NCI-H1694 treated with DMSO at 0.1 percent for 48 hours (cell line): ENCODE measurements around the gene DLG2.

ENCODE experiments used
- DNase-seq: peaks from one replicate; lab custom pipeline; 2025; lab: John Stamatoyannopoulos, UW

The DLG2 gene

DNA sequence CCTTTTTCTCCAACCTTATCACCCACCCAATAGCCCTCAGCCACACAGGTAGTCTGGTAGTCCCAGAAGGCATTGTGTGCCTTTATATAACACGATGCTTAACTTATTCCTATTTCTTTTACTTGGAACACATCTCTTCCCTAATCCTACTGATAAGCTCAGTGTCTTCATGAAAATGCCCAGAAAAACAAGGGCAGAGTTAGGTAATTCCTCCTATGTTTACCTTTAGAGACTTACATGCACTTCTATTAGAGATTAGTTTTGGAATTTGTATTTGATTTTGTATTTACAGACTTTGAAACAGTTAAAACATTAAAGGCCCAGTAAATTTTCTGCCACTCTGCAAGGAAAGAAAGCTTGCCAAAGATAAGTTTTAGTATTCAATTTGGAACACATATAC, 1703.2 kb downstream of the DLG2 start:
- DNase-seq, result no peak

DNA sequence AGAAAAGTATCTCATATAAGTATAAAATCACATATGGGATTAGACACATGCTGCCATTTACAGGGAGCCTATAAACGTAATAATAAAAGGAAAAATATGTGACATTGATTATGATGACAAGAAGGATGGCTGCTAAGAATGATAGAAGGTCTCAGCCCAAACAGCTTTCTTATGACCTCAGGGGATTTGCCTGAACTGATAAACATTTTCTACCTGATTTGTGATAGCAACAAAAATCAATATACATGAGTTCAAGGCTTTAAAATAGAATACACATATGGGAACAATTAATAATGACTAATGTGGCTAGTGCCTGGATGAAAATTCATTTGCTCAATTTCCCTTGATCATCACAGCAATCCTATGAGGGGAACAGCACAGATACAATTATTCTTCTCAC, 1704.2 kb downstream of the DLG2 start:
- DNase-seq, result no peak

DNA sequence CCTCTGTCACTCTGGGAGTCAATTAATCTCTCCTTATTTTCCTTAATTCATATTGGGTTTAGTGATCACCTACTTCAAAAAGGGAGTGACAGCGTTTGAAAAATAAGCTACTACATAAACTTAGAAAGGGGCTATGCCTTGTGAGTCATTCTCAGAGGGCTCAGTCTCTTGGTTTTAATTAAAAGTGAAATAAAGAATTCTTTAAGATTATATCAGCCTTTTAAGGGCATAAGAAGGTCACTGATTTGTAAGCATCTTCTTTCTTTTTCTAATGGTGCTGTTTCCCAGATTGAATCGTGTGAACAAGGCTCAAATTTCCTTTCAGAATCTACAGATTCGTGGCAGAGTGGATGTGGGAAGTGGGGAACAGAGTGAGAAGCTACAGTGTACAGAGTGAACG, 1704.8 kb downstream of the DLG2 start:
- no peak for DNase-seq

DNA sequence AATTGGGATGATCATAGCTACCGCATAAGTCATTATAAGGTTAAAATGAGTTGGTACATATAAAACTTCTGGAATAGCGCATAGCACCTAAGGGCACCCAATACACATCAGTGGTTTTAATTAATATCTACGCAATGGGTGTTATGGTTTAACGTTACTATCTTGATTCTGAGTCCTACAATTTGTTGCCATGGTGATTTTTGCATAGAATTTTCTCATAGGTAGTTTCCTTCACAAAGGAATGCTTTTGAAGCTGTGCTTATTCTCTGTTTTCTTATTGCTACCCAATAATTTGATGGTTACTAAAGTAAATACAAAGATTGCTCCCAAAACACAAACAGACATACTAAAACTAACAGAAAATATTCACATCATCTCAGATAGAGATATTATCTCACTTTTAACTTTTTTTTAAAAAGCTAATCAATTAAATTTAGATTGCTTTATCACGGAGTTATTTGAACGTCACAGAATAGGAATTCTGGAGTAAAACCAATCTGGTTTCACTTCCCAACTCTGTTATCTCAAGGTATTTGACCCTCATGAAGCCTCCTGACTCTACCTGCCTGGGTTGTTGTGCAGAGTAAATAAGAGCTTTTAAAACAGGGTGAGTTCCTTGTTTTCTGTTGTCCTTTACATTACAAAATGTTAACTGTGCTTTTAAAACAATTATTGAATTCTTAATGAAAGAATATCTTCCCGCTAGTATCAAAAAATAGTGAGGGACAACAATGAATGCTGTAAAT, 1705.5 kb downstream of the DLG2 start:
- no peak for DNase-seq

DNA sequence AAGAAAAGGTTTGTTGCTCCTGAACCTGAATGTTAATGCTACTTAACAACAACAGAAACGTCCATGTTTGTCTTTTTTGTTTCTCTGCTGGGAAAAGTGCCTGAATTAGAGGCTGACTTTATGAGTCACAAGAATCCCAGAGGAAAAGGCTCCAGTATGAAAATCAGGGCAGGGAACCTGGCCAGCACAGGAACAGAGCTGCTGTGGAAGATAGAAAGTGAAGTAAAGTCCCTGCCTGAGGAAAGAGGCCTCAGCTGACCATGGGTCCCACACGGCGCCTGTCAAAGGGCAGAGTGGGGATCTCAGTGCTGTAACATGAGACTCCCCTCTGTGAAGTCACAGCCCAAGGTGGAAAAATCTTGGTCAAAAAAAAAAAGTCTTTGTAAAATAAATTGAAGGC, 1708.7 kb downstream of the DLG2 start:
- DNase-seq, result no peak

DNA sequence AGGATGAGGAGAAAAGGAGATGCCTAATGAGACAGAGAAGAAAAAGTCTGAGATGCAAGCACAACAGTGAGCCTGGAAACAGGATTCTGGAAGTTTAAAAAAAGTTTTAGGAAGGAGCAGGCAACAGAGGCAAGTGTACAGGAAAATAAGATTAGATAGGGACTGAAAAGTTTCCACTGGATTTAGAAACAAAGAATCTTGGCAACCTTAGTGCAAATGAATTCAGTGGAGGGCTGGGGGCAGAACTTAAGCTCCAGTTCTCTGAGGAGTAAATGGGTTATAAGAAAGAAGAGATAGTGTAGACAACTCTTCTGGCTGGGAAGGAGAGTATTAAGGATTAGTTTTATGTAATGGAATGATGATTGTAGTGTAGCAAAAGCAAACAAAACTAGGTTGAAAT, 1712.1 kb downstream of the DLG2 start:
- DNase-seq, result no peak

DNA sequence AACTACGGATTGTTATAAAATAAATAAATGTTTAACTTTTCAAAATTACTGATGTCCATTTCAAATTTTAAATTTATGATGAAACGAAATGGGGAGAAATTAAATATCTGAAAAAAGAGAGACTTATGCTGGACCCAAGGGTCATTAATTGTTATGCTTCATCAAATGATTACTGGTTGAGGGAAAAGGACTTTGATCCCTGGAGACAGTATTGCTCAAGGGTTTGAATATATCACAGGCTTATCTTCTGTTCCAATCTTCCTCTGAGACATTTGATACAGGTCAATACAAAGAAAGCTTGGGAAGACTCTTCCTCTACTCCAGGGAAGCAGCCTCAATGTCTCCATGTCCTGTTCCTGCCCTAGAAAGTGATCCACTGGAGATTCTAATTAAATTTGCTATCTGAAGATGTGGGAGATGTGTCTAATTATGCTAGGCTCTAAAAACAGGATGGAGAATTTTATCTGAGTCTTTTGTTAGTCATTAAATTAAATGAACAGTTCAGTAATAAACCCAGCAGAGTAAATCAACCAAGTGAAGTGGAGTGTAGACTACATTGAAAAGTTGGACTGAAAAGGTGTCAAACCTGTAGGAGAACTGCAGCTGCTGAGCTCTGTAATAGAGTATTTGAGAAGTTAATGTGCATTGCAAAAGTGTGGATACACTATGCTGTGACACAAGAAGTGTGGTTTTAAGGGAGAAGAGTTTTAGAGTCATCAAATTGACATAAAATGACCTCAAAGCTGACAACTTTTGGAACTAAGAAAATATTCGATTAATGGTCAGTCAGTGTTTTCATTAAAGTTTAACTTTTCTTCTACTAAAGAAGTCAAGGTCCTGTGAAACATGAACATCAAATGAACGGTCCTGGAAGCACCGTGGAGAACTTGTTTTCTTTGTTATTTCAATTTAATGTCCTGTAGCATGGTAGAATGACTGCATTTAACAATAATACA, 1717.3 kb downstream of the DLG2 start:
- no peak for DNase-seq

DNA sequence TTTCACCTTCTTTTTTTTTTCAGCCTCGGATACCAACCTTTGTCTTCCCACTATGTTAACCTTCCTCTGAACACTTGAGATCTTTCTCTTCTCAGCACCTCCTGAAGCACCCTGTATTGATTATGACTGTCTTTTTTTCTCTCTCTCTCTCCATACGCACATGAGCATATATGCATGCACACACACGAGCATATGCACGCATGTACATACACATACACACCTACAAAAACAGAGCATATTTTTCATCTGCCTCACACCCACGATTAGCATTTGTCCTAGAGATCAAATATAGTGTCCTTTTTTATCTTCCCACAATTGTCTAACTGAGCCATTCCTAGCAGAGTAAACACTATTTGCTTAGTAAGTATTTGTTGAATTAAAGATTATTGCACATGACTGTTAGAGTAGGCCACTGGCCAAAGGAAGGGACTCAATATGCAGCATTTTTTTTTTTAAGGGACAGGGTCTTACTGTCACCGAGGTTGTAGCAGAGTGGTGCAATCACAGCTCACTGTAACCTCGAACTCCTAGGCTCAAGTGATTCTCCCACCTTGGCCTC, 1718.8 kb downstream of the DLG2 start:
- DNase-seq, result no peak

DNA sequence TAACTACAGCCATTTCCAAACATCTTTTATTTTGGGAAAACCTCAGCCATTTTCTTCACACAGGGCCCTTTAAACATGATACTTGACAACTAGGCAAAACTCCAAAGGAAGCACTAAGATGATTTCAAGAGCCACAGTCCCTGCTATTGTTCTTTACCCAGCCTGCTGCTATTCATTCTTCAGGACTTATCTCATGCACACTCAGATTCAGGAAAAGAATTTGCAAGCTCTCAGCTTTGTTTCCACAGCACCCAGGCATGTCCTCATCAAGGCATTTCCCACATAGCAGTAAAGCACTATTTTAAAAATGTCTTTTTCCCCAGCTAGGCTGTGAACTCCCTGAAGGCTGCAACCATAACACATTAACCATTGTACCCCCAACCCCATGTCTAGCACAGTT, 1731.6 kb downstream of the DLG2 start:
- DNase-seq, result no peak

DNA sequence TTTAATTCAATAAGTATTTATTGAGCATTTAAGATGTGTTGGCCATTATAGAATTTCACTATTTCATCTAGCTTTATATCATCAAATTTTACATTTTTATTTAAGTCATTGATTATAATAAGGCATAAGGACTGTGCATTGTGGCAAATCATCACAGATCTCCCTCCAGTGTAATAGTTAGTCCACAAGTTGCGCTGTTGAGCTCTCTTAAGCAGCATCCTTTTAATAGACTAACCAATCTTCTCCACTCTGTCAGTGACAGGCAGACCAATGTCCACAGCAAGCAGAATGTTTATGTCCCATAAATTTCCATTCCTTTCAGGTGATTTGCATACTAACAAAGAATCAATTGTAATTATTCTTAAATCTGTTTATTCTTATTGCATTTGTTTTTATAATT, 1745.7 kb downstream of the DLG2 start:
- no peak for DNase-seq

DNA sequence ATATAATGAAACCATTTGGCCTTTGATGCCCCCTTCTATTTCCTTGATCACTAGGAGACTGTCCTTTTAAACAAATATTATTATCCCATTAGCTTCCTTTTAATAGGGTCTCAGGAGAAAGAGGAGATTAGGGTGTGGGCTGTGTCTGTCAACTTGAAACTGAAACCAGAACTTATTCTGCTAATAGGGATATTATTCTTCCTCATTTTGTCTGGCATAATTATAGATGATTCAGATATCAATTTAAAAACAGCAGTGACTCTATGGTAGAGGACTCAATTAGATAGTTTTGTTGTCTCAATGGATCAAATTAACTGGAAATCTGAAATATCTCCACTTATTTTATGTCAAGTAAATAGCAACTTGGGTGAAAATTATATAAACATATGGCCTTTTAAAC, 1756.1 kb downstream of the DLG2 start:
- DNase-seq, result no peak

DNA sequence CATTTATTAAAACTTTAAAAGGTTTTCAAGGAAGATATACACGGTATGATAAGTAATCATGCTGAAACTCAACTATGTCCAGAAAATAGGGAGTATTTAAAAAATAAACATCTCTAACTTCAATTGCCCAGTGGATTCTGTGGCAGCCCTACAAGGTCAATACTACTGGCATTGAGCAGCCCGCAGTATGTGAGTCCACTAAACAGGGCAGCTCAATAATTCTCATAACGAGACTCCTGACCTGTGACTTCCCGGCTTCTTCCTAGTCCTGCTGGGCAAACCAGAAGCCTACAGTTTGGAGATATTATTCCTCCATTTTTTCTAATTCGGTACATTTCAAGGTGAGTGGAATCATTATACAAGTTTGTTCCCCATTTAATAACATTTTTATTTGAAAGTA, 1760.5 kb downstream of the DLG2 start:
- no peak for DNase-seq

DNA sequence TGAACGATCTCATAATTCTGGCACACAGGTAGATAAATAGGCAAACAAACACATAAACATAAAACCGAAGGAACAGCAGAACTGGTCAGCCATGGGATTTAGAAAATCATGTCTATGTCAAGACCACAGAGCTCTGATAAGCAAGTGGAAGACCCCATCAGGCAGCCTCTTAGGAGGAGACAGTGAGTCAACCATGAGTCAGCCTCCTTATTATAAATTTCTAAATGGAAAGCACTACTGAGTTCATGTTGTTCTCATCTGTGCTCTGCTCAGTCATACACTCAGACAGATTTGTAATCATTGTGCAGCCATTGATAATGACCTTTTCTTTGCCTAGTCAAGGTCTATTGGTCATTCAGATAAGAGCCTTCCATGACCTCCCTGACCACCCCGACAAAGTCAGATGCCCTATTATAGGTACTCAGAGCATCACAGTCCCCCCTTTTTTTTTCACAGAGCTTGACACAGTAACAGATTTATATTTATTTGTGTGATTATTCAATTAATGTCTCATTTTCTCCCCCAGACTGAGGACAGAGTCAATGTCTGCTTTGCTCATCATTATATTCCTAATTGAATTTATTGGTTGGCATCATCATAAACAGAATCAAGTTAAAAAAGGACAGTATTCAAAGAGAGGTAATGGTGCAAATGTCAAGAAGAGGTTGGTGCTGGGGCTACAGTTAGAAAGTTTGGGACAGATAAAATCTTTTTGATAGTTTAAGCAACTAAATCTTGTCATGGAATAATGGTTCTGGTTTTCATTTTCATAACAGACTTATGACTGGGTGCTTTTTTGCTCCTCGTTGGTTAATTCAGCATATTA, 1761.3 kb downstream of the DLG2 start:
- no peak for DNase-seq

DNA sequence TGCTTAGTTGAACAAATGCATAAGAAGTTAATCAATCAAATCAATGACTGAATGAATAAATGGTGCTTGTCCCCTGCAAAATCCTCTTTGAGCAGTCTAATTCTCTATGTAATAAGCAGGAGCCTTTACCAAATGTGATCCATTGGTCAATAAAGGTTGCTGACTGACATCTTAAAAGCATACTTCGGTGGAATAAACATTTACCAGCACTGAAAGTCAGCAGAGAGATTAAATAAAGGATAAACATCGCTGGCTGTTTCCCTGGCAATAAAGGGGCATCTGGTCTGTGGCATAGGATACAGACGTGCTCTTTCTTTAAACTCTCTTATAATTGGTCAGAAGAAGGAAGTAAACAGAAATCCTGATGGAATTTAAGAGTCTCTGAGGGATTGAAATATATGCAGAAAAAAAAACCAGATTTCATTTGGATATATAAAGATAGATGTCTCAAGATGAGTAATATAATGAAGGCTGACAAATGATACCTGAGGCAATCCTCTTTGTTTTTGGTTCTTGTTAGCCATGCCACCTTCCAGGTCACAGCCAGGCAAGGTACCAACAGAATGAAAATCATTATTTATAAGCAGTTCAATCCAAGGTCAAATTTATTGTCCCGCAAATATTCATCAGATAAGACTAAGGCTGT, 1762.6 kb downstream of the DLG2 start:
- DNase-seq, result no peak

DNA sequence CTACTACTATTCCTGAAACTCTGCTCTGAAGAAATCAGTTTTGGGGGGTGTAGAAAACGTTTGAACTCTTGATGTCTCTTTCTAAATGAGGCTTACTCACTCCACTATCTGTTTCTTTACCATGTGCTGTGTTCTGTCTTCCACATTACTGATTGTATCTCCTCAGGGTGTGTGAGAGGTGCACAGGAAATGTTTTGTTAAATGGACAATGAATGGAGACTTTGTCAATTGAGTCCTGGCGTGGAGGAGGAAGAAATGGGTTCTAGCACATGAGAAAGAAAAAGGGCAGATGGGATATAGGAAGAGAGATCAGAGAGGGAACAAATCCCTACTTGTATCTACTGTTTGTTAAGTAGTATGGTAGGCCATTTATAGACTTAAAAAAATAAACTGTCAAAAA, 1763.9 kb downstream of the DLG2 start:
- no peak for DNase-seq

DNA sequence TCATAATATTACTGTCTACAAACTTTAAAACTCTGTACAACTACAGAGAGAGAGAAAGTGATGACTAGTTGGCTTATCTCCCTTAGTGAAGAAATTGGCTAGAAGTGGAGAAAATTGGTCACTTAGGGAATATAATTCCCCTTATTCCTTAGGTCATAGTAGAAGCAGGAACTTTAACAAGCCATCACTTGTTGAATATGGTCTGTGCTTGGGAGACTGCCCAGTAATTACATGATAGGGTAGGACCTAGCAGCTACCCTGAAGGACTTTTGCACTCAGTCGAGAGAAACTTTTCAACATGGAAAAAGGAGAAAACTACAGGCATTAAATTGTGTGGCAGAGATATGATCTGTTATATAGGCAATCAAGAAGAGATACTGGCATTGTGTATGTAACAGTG, 1764.5 kb downstream of the DLG2 start:
- DNase-seq, result no peak

DNA sequence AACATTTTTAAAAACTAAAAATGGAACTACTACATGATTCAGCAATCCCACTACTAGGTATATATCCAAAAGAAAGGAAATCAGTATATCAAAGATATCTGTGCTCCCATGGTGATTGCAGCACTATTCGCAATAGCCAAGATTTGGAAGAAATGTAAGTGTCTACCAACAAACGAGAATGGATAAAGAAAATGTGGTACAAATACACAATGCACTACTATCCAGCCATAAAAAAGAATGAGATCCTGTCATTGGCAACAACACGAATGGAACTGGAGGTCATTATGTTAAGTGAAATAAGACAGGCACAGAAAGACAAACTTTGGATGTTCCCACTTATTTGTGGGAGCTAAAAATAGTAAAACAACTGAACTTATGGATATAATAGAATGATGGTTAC, 1765.1 kb downstream of the DLG2 start:
- DNase-seq, result no peak

DNA sequence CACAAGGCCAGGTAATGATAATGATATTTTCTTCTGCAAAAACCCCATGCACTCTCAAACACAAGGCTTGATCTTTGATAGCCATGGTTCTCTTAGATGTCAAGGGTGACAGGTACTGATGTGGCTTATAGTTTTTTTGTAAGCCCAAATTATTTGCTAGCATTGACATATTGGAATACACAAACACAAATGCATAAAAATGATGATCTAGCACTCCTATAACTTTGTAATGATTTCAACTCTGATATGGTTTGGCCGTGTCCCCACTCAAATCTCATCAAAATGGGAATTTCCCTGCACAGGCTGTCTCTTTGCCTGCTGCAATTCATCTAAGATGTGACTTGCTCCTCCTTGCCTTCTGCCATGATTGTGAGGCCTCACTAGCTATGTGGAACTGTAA, 1768.5 kb downstream of the DLG2 start:
- no peak for DNase-seq

DNA sequence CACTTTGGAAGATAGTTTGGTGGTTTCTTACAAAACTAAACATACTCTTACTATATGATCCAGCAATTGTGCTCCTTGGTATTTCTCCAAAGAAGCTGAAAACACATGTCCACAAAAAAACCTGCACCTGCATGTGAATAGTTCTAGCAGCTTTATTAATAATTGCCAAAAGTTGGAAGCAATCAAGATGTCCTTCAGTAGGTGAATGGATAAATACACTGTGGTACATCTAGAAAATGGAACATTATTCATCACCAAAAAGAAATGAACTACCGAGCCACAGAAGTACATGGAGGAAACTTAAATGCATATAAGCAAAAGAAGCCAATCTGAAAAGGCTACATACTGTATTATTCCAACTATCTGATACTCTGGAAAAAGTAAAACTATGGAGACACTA, 1771.9 kb downstream of the DLG2 start:
- no peak for DNase-seq

DNA sequence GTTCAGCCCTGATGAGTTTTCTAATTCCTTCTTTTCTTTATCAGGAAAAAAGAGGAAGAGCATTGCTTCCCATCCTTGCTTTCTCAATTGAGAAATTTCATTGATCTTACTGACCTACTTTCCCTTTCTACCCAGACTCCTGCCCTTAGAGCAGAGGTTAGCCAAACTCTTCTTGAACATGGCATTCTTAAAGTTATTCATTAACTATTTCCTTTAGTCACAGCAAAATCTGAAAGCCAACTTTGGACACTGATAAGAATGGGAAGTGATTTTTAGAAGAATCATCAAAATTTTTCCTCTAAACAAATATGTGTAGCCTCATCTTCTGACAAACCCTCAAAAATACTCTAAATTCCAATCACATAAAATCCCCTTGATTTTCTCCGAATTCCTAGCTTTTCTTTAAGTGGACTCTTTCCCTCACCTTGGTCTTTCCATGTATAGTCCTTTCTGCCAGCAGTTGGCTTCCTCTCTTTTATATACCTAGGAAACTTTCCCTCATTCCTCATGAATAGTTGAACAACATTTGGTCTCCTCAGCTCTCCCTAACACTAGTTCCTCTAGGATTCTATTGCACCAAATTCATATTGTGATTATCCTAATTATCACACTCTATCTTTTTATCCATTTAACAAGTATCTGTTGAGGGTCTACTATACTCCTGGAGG, 1774.2 kb downstream of the DLG2 start:
- DNase-seq, result no peak

DNA sequence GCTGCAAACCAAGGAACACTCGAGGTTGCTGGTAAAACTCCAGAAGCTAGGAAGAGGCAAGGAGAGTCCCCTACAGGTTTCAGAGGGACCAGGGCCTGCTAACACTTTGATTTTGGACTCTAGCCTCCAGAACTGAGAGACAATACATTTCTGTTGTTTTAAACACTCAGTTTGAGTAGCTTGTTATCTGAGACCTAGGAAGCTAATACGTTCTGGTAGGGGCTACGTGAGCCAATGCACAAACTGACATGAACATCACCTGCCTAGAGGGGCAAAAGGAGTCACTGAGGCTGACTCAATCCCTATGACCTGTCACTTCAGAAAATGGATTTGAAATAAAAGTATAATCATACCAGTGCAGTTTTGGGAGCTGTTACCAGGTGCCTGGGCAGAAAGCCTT, 1775.1 kb downstream of the DLG2 start:
- DNase-seq, result no peak
